ENCODE results near the gene GMPPA. TPM values are rescaled to one million over a fixed set of nuclear protein-coding genes. Genes with fewer than 3 reads are reported as not detected.

Gene GMPPA
- total RNA-seq, 6 experiments from 2014 or later: 21.7 to 54.1 (median 40.2) TPM

- WGBS (ENCODE audit: insufficient coverage, low coverage, low lambda C conversion rate, missing lambda C conversion rate): 6% methylated on average over 10 of the region's 14 CpGs
- no peak for TF ChIP-seq POLR2A (IDR thresholded peaks at IDR 0.05)
- TF ChIP-seq CTCF (IDR thresholded peaks at IDR 0.05): peak in 3 of 4 donors; percentile 17 to 35 (median 26)
- ATAC-seq (peak; percentile 6 to 55 (median 40)), DNase-seq (no peak)
- H3K9me3 ChIP-seq: no peaks in the 10 kb centered on the region
- H3K36me3 ChIP-seq: no peaks in the 10 kb centered on the region
- H3K27ac ChIP-seq: no peak overlapping the region
- no peak overlapping the region for H3K4me3 ChIP-seq
- intact Hi-C loops (cut with DNase I): loop anchor here in 1 of 2 donors (10.0 kb wide), 1 partner anchor 116 kb away; no protein-coding TSS in a partner anchor
- no peaks in the 10 kb centered on the region for H3K4me1 ChIP-seq
- H3K27me3 ChIP-seq: peaks cover 0 to 23% of the 10 kb centered on the region in 2 donors
Measured at GRCh38 chr2:219521066-219521880, 22.6 kb downstream of the GMPPA start.

- Histone ChIP-seq H3K9me3 (no peaks in the 10 kb centered on the region), H3K4me3 (no peak overlapping the region), H3K36me3 (no peaks in the 10 kb centered on the region), H3K27me3 (peaks cover 0 to 23% of the 10 kb centered on the region in 2 donors), H3K4me1 (no peaks in the 10 kb centered on the region), H3K27ac (no peak overlapping the region)
- TF ChIP-seq CTCF (IDR thresholded peaks at IDR 0.05) (no peak), POLR2A (IDR thresholded peaks at IDR 0.05) (no peak)
- intact Hi-C loops (cut with DNase I): loop anchor here in 1 of 2 donors (10.0 kb wide), 1 partner anchor 118 kb away; no protein-coding TSS in a partner anchor
- peak in 1 of 4 donors; percentile 43 for ATAC-seq
- WGBS (ENCODE audit: insufficient coverage, low coverage, low lambda C conversion rate, missing lambda C conversion rate): under 1% methylated on average over 21 of the region's 70 CpGs
- DNase-seq: no peak
Measured at GRCh38 chr2:219522111-219523030, 23.7 kb downstream of the GMPPA start.

- no peak overlapping the region for H3K27ac ChIP-seq
- ATAC-seq (no peak), DNase-seq (no peak)
- intact Hi-C loops (cut with DNase I): loop anchor here in 1 of 2 donors (10.0 kb wide), 1 partner anchor 118 kb away; no protein-coding TSS in a partner anchor
- no peak for TF ChIP-seq CTCF (IDR thresholded peaks at IDR 0.05)
- TF ChIP-seq POLR2A (IDR thresholded peaks at IDR 0.05): no peak
- H3K4me3 ChIP-seq: no peak overlapping the region
- no peaks in the 10 kb centered on the region for H3K9me3 ChIP-seq
- no peaks in the 10 kb centered on the region for H3K36me3 ChIP-seq
- 15% methylated on average over 17 of the region's 24 CpGs for WGBS (ENCODE audit: insufficient coverage, low coverage, low lambda C conversion rate, missing lambda C conversion rate)
- H3K4me1 ChIP-seq: no peaks in the 10 kb centered on the region
- peaks cover 0 to 23% of the 10 kb centered on the region in 2 donors for H3K27me3 ChIP-seq
Measured at GRCh38 chr2:219523031-219523671, 24.5 kb downstream of the GMPPA start.

GRCh38 chr2:219524817-219525216, 26.1 kb downstream of the GMPPA start:
- no CpG with 5 or more reads among the region's 2 CpGs for WGBS (ENCODE audit: insufficient coverage, low coverage, low lambda C conversion rate, missing lambda C conversion rate)
- H3K4me3 ChIP-seq: no peak overlapping the region
- intact Hi-C loops (cut with DNase I): loop anchor here in 1 of 2 donors (10.0 kb wide), 1 partner anchor 120 kb away; no protein-coding TSS in a partner anchor
- no peak for TF ChIP-seq POLR2A (IDR thresholded peaks at IDR 0.05)
- TF ChIP-seq CTCF (IDR thresholded peaks at IDR 0.05): no peak
- peaks cover 0 to 23% of the 10 kb centered on the region in 2 donors for H3K27me3 ChIP-seq
- DNase-seq: no peak
- no peaks in the 10 kb centered on the region for H3K4me1 ChIP-seq
- no peak for ATAC-seq
- H3K9me3 ChIP-seq: no peaks in the 10 kb centered on the region
- H3K27ac ChIP-seq: no peak overlapping the region
- no peaks in the 10 kb centered on the region for H3K36me3 ChIP-seq

Data from right lobe of liver (tissue), 6 donors.